KMS-11 (cell line): ENCODE measurements around the gene ELMOD3.

ENCODE experiments used
- H2AFZ ChIP-seq: fragments of 200-600 bp; sonication (generic); 2 replicates; pipeline ENCODE4 v1.6.1; 2016; ENCODE audit warnings: antibody characterized with exemption, mixed run types, low read depth
- H3K27ac ChIP-seq: fragments of 200-600 bp; sonication (generic); 2 replicates; pipeline ENCODE4 v1.6.1; 2016; ENCODE audit warnings: mild to moderate bottlenecking, mixed run types
- H3K27me3 ChIP-seq: fragments of 200-600 bp; sonication (generic); 2 replicates; pipeline ENCODE4 v1.6.1; 2017; ENCODE audit warnings: mild to moderate bottlenecking, low read depth, mixed run types, moderate library complexity; ENCODE audit not compliant: insufficient read depth
- H3K36me3 ChIP-seq: fragments of 200-600 bp; sonication (generic); 2 replicates; pipeline ENCODE4 v1.6.1; 2017; ENCODE audit warnings: mild to moderate bottlenecking, mixed run types; ENCODE audit not compliant: insufficient read depth
- H3K4me1 ChIP-seq: fragments of 200-600 bp; sonication (generic); 2 replicates; pipeline ENCODE4 v1.6.1; 2016; ENCODE audit warnings: mild to moderate bottlenecking, low read depth, mixed run types; ENCODE audit not compliant: poor library complexity, severe bottlenecking
- H3K4me2 ChIP-seq: fragments of 200-600 bp; sonication (generic); 2 replicates; pipeline ENCODE4 v1.7.0; 2016; ENCODE audit warnings: mild to moderate bottlenecking, mixed run types
- H3K4me3 ChIP-seq: fragments of 200-600 bp; sonication (generic); IDR thresholded peaks from 2 replicates; pipeline ENCODE4 v1.6.1; 2017; ENCODE audit warnings: low read depth, low read length, mixed read lengths; ENCODE audit not compliant: insufficient read depth
- H3K79me2 ChIP-seq: fragments of 200-600 bp; sonication (generic); 2 replicates; pipeline ENCODE4 v1.6.1; 2016; ENCODE audit warnings: low read depth, mixed run types; ENCODE audit not compliant: insufficient read depth
- H3K9ac ChIP-seq: fragments of 200-600 bp; sonication (generic); 2 replicates; pipeline ENCODE4 v1.6.1; 2016; ENCODE audit warnings: mild to moderate bottlenecking, mixed run types
- H4K20me1 ChIP-seq: fragments of 200-600 bp; sonication (generic); 2 replicates; pipeline ENCODE4 v1.6.1; 2016; ENCODE audit warnings: mild to moderate bottlenecking, mixed run types; ENCODE audit not compliant: insufficient read depth
- TF ChIP-seq, protein P1 (sequence below): fragments of 200-600 bp; sonication (generic); conservative IDR thresholded peaks from 2 replicates; pipeline ENCODE4 v1.6.1; 2017; ENCODE audit warnings: low read depth, mild to moderate bottlenecking, antibody characterized with exemption, low read length, moderate library complexity, mixed read lengths

The ELMOD3 gene

GRCh38 chr2:85422072-85422457, 67.5 kb downstream of the ELMOD3 start:
- Histone ChIP-seq H3K27ac (no peak overlapping the region), H3K4me1 (peaks cover 48% of the 10 kb centered on the region), H3K9ac (no peak overlapping the region), H3K79me2 (no peaks in the 10 kb centered on the region), H3K27me3 (no peaks in the 10 kb centered on the region), H3K36me3 (no peaks in the 10 kb centered on the region), H4K20me1 (no peaks in the 10 kb centered on the region), H2AFZ (no peak overlapping the region), H3K4me2 (no peak overlapping the region), H3K4me3 (no peak overlapping the region)
- TF ChIP-seq, protein P1, sequence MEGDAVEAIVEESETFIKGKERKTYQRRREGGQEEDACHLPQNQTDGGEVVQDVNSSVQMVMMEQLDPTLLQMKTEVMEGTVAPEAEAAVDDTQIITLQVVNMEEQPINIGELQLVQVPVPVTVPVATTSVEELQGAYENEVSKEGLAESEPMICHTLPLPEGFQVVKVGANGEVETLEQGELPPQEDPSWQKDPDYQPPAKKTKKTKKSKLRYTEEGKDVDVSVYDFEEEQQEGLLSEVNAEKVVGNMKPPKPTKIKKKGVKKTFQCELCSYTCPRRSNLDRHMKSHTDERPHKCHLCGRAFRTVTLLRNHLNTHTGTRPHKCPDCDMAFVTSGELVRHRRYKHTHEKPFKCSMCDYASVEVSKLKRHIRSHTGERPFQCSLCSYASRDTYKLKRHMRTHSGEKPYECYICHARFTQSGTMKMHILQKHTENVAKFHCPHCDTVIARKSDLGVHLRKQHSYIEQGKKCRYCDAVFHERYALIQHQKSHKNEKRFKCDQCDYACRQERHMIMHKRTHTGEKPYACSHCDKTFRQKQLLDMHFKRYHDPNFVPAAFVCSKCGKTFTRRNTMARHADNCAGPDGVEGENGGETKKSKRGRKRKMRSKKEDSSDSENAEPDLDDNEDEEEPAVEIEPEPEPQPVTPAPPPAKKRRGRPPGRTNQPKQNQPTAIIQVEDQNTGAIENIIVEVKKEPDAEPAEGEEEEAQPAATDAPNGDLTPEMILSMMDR = no peak

DNA sequence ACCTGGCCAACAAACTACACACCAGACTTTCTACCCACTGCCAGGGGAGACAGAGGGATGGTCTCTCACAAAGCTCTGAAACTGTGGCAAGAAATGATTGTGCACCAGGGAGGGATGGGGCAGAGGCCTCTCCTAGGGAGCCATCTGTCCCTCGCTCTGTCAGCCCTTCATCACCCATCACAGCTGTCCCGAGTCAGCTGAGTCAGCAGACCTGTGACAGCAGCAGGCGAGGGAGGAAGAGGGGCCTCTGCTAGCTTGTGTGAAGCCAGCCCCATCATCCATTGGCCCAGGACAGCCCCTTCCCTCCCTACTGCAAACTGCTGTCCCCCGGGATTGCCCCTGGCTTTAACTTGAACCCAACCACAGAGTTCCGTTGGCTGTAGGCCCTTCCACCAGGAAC, 69.0 kb downstream of the ELMOD3 start:
- peak overlapping the region; percentile 10; the same call in 1 of the 2 replicates for H2AFZ ChIP-seq
- no peak overlapping the region for H3K27ac ChIP-seq
- no peaks in the 10 kb centered on the region for H3K79me2 ChIP-seq
- peaks cover 43% of the 10 kb centered on the region for H3K4me1 ChIP-seq
- H3K9ac ChIP-seq = no peak overlapping the region
- no peaks in the 10 kb centered on the region for H3K27me3 ChIP-seq
- TF ChIP-seq, protein P1 = no peak
- H3K4me2 ChIP-seq = peak overlapping the region; percentile 16; the same call in 1 of the 2 replicates
- no peaks in the 10 kb centered on the region for H4K20me1 ChIP-seq
- H3K36me3 ChIP-seq = no peaks in the 10 kb centered on the region
- H3K4me3 ChIP-seq = no peak overlapping the region

GRCh38 chr2:85425588-85425987, 71.0 kb downstream of the ELMOD3 start:
- no peak overlapping the region for H3K27ac ChIP-seq
- no peak overlapping the region for H2AFZ ChIP-seq
- peaks cover 25% of the 10 kb centered on the region for H3K4me1 ChIP-seq
- no peaks in the 10 kb centered on the region for H3K79me2 ChIP-seq
- H3K9ac ChIP-seq = no peak overlapping the region
- TF ChIP-seq, protein P1 = no peak
- H3K27me3 ChIP-seq = no peaks in the 10 kb centered on the region
- H4K20me1 ChIP-seq = no peaks in the 10 kb centered on the region
- H3K36me3 ChIP-seq = no peaks in the 10 kb centered on the region
- no peak overlapping the region for H3K4me2 ChIP-seq
- no peak overlapping the region for H3K4me3 ChIP-seq

- no peaks in the 10 kb centered on the region for H4K20me1 ChIP-seq
- no peaks in the 10 kb centered on the region for H3K36me3 ChIP-seq
- H3K4me2 ChIP-seq = no peak overlapping the region
- H3K4me1 ChIP-seq = peaks cover 16% of the 10 kb centered on the region
- no peak overlapping the region for H3K4me3 ChIP-seq
- no peaks in the 10 kb centered on the region for H3K27me3 ChIP-seq
- no peak overlapping the region for H2AFZ ChIP-seq
- no peaks in the 10 kb centered on the region for H3K79me2 ChIP-seq
- H3K27ac ChIP-seq = no peak overlapping the region
- TF ChIP-seq, protein P1 = no peak
- H3K9ac ChIP-seq = no peak overlapping the region
These were observed 72.8 kb downstream of the ELMOD3 start for GRCh38 chr2:85427300-85427835.
